Occipital lobe (tissue), 2 donors: ENCODE data around the gene GALNT7. TPM values are rescaled to one million over a fixed set of nuclear protein-coding genes. Genes with fewer than 3 reads are reported as not detected.
A peak's percentile ranks its signal among the peaks of the same experiment; 100 is the strongest.
"Not testable (repeated sequence)": the region's sequence is repeated elsewhere in the genome, so short reads cannot be mapped to it uniquely, and the experiment has no call there.

Source experiments
- DNase-seq: peaks from one replicate; lab custom pipeline; 2025; lab: John Stamatoyannopoulos, UW
- total RNA-seq: library from RNA; depleted of rRNA; stranded (reverse); fragments of >200 nt; gene quantifications from one replicate; pipeline ENCODE4 v1.2.3, GENCODE V29; 2014

GALNT7 gene
- total RNA-seq, 1 donor from 2014 or later = 17.8 TPM

- DNase-seq = no peak
These were observed 24.0 kb downstream of the GALNT7 start for GRCh38 chr4:173192375-173193162.

- DNase-seq = no peak
These were observed 25.5 kb downstream of the GALNT7 start for GRCh38 chr4:173194157-173194556.

- DNase-seq = no peak
These were observed 26.5 kb downstream of the GALNT7 start for GRCh38 chr4:173195109-173195508.

GRCh38 chr4:173199553-173199952, 30.9 kb downstream of the GALNT7 start:
- no peak for DNase-seq

- DNase-seq = no peak
These were observed 31.7 kb downstream of the GALNT7 start for GRCh38 chr4:173200103-173200884.

GRCh38 chr4:173202395-173202794, 33.8 kb downstream of the GALNT7 start:
- no peak for DNase-seq

GRCh38 chr4:173205656-173206055, 37.0 kb downstream of the GALNT7 start:
- DNase-seq = no peak

- DNase-seq = no peak
These were observed 39.8 kb downstream of the GALNT7 start for GRCh38 chr4:173208420-173208819.

GRCh38 chr4:173211222-173211621, 42.6 kb downstream of the GALNT7 start:
- no peak for DNase-seq

GRCh38 chr4:173211838-173212237, 43.2 kb downstream of the GALNT7 start:
- no peak for DNase-seq

- DNase-seq = no peak
These were observed 43.8 kb downstream of the GALNT7 start for GRCh38 chr4:173212379-173212778.

GRCh38 chr4:173213296-173213695, 44.7 kb downstream of the GALNT7 start:
- no peak for DNase-seq

- DNase-seq = no peak
These were observed 45.6 kb downstream of the GALNT7 start for GRCh38 chr4:173214231-173214630.

GRCh38 chr4:173214661-173215060, 46.0 kb downstream of the GALNT7 start:
- peak; percentile 17 for DNase-seq

- no peak for DNase-seq
These were observed 48.5 kb downstream of the GALNT7 start for GRCh38 chr4:173217075-173217474.

GRCh38 chr4:173217727-173218126, 49.1 kb downstream of the GALNT7 start:
- DNase-seq = no peak

GRCh38 chr4:173218411-173219125, 50.0 kb downstream of the GALNT7 start:
- no peak for DNase-seq

GRCh38 chr4:173219126-173219437, 50.5 kb downstream of the GALNT7 start:
- DNase-seq = not testable (repeated sequence)

GRCh38 chr4:173223743-173224142, 55.1 kb downstream of the GALNT7 start:
- no peak for DNase-seq

- DNase-seq = no peak
These were observed 57.8 kb downstream of the GALNT7 start for GRCh38 chr4:173226401-173226888.

- DNase-seq = no peak
These were observed 59.1 kb downstream of the GALNT7 start for GRCh38 chr4:173227756-173228155.

- no peak for DNase-seq
These were observed 61.5 kb downstream of the GALNT7 start for GRCh38 chr4:173230062-173230461.
